Central memory CD4-positive, alpha-beta T cell (primary cell): ENCODE measurements around the gene DDX55.
A peak's percentile ranks its signal among the peaks of the same experiment; 100 is the strongest.
"Not testable (repeated sequence)": the region's sequence is repeated elsewhere in the genome, so short reads cannot be mapped to it uniquely, and the experiment has no call there.

Experiments
- DNase-seq: peaks from one replicate; pipeline ENCODE4 v3.0.0; 2022
- total RNA-seq, 3 experiments: gene quantifications; one replicate each; lab custom pipeline; 2026; lab: John Stamatoyannopoulos, UW

Gene DDX55, protein sequence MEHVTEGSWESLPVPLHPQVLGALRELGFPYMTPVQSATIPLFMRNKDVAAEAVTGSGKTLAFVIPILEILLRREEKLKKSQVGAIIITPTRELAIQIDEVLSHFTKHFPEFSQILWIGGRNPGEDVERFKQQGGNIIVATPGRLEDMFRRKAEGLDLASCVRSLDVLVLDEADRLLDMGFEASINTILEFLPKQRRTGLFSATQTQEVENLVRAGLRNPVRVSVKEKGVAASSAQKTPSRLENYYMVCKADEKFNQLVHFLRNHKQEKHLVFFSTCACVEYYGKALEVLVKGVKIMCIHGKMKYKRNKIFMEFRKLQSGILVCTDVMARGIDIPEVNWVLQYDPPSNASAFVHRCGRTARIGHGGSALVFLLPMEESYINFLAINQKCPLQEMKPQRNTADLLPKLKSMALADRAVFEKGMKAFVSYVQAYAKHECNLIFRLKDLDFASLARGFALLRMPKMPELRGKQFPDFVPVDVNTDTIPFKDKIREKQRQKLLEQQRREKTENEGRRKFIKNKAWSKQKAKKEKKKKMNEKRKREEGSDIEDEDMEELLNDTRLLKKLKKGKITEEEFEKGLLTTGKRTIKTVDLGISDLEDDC
- 56.0 to 111 (median 57.7) reads per million in 3 experiments for total RNA-seq

DNA sequence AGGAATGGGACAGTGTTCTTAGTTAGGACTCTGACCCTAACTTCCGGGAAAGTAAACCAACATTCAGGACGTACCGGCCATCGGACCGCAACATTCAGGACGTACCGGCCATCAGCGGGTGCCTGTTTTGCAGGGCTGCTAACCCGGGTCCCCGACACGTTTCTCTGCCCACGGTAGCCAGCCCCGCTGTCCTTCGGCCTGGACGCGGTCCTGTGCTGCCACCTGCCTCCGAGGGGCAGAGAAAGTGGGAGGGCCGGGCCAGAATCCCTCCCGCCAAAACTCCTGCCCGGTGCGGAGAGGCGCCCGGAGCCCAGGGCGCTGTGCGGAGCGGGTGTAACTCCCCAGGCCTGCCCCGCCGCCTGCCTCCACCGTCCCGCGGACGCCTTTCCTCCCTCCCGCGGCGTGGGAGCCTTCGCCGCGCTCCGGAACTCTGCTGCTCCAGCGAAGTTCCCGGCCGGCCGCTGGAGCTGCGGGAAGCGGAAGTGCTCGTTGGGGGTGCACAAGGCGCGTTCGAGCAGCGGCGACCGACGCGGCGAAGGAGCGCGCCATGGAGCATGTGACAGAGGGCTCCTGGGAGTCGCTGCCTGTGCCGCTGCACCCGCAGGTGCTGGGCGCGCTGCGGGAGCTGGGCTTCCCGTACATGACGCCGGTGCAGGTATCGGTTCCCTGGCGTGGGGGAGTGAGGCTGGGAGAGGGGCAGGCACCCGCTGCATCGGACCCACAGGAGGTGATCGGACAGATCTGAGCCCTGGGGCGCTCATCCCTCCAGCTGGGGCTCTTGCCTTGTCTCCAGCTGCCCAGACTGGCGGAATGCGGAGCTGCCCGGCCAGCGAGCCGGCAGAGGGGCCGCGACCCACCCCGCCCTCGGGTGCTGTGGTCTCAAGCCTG lies at the start of gene DDX55:
DDX55 (plus strand) TSS at position 498 of the 888 bp plus-strand sequence; CDS start at position 548, 50 bp downstream.
- DNase-seq, result peak; percentile 83

DNA sequence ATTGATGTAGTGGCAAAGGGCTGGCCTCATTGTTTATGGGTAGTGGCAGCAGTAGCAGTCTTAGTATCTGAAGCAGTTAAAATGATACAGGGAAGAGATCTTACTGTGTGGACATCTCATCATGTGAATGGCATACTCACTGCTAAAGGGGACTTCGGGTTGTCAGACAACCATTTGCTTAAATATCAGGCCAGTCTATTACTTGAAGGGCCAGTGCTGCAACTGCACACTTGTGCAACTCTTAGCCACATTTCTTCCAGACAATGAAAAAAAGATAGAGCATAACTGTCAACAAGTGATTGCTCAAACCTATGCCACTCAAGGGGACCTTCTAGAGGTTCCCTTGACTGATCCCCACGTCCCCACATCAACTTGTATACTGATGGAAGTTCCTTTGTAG lies 47.8 kb upstream of the DDX55 start:
- not testable (repeated sequence) for DNase-seq

DNA sequence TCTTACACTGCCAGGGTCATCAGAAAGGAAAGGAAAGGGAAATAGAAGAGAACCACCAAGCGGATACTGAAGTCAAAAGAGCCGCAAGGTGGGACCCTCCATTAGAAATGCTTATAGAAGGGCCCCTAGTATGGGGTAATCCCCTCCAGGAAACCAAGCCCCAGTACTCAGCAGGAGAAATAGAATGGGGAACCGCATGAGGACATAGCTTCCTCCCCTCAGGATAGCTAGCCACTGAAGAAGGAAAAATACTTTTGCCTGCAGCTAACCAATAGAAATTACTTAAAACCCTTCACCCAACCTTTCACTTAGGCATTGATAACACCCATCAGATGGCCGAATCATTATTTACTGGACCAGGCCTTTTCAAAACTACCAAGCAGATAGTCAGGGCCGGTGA lies 47.1 kb upstream of the DDX55 start:
- DNase-seq, result not testable (repeated sequence)

DNA sequence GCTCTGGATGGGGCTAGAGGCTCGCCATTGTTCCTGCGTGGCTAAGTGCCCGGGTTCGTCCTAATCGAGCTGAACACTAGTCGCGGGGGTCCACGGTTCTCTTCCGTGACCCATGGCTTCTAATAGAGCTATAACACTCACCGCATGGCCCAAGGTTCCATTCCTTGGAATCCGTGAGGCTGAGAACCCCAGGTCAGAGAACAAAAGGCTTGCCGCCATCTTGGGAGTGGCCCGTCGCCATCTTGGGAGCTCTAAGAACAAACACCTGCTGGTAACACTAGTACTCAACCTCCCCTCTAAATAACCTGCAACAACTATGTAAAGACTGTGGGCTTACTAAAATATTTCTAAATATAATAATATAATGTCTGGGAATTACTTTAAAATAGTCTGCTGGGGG lies 43.4 kb upstream of the DDX55 start:
- DNase-seq, result not testable (repeated sequence)

DNA sequence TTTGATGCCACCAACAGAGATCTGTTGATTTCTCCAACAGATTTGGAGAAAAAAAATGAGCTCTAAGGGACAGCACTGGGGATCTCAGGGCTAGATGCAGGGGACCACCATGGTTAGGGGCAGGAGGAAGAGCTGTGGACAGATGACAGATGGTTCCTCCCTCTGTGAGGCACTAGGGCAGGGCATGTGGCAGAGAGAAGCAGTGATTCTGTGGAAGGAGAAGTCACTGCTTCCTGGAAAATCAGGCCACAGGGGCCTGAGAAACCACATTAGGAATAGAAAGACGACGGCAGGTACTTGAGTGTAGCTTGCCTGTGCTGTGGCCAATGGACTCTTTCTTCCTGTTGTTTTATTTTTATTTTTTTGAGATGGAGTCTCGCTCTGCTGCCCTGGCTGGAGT lies 42.4 kb upstream of the DDX55 start:
- DNase-seq, result no peak

DNA sequence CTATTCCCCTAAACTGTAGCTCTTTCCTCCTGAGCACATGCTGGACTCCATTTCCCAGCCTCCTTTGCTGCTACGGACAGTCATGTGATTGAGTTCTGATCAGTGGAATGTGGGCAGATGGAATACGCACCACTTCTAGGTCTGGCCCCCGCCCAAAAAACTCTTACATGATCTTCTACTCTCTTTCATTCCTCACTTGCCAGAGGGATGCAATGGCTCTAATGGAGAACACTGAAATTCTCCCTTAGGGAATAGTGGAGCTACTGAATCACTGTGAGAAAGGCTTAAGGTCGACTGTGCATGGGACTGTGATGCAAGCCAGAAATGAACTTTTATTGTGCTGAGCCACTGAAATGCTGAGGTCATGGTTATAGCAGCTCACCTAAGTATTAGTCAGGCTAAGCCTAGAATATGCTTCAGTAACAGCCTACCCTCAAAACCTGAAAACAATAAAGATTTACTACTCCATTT lies 30.5 kb upstream of the DDX55 start:
- DNase-seq, result no peak

DNA sequence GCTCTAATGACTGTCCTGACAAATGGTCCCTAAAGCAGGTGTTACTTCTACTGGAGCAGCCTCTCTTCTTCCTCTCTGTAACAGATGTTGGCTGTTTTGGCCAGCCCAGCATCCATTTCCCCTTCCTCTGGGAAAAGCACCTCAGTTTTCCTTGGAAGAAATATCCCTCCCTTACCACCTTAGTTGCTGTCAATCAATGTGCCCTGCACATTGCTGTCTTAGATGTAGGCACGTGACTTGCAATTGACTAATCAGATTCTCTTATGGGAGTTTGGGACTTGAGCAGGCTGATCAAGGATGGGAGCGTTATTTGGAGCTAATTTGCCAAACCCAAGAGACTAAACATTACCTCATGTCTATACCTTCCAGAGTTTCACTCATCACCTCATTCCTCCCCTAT lies 29.5 kb upstream of the DDX55 start:
- DNase-seq, result no peak

DNA sequence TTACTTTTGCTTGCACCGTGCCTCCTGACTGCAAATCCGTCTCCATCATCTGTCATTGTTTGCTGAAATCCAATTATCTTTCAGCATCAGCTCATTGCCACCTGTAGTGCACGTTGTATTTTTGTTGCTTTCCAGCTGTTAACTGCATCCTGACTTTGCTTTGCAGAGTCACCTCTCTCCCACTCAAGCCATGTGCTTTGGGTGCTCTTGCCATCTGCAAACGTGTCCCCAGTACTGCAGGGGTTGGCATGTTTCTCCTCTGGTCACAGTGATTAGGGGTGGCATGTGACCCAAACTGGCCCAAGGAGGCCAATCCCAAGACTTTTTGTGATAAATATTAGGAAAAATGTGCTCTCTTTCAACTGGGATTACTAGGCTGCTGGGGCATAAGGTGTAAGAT lies 28.0 kb upstream of the DDX55 start:
- no peak for DNase-seq

DNA sequence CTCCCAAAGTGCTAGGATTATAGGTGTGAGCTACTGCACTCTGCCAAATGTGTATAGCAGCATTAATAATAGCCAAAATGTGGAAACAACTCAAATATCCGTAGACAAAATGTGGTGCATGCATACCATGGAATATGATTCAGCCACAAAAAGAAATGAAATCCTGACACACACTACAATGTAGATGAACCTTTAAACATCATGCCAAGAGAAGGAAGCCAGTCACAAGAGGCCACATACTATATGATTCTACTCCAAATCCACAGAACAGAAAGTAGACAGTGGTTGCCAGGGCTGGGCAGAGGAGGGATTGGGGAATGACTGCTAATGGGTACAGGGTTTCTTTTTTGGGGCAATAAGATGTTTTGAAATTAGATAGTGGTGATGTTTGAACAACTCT lies 25.3 kb upstream of the DDX55 start:
- DNase-seq, result no peak

DNA sequence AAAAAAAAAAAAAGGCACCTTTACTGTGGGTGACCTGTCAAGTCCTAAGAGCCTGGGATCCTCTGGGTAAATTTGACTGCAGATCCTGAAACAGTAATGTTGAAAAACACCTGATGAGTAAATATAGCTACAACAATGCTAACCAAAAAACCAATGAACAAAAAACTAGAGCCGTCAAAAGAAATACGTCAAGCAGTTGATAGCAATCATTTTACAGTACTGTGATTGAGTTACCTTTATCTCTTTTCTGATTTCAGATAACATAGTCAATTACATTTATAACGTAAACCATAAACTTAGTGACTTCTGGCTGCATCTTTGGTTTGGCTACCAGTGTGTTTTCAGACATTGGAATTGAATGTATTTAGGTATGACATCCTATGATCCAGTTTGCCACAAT lies 23.7 kb upstream of the DDX55 start:
- DNase-seq, result no peak

DNA sequence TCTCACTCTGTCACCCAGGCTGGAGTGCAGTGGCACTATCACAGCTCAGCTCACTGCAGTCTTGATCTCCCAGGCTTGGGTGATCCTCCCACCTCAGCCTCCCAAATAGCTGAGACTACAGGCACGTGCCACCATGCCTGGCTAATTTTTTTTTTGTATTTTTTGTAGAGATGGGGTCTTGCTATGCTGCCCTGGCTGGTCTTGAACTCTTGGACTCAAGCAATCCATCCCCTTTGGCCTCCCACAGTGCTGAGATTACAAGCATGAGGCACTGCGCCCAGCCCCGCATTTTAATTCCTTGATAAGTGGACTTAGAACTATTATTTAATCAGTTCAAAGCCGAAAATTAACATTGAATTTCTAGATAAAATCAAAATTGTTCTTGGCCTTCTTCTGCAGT lies 23.1 kb upstream of the DDX55 start:
- DNase-seq, result not testable (repeated sequence)

DNA sequence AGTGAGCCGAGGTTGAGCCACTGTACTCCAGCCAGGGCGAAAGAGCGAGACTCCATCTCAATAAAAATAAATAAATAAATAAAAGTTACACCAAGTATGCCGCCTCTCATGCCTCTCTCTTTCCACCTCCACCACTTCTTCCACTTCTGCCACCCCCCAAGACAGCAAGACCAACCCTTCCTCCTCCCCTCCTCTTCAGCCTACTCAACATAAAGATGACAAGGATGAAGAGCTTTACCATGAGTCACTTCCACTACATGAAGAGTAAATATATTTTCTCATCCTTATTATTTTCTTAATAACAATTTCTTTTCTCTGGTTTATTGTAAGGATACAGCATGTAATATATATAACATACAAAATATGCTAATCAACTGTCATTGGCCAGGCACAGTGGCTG lies 21.1 kb upstream of the DDX55 start:
- no peak for DNase-seq

DNA sequence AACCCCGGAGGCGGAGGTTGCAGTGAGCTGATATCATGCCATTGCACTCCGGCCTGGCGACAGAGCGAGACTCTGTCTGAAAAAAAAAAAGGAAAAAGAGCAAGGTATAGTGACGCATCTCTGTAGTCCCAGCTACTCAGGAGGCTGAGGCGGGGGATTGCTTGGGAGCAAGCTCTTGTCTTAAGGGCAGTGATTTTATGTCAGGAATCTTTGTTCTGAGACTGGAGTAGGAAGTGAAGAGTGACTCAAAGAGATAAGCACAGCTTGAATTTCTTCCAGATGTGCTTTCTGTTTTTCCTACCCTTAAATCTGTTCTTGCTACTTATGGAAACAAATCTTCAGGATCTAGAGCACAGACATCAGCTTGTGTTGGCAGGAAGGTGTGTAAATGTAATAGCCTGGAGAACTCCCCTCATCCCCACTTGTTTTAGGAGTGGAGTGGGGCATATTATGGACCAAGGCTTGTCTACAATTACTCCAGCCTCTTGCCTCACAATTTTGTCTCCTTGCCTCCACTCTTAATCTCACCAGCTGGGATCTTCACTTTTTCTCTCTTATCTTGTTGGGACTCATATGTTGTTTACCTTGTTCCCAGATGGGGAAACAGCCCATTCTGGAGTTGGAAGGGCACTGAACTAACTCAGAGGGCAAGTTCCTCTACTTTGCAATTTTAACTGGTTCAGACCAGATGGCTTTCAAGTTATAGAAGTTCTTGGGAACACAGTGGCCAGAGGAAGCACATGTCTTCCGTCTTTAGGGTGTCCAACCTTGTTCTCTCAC lies 10.0 kb upstream of the DDX55 start:
- no peak for DNase-seq

DNA sequence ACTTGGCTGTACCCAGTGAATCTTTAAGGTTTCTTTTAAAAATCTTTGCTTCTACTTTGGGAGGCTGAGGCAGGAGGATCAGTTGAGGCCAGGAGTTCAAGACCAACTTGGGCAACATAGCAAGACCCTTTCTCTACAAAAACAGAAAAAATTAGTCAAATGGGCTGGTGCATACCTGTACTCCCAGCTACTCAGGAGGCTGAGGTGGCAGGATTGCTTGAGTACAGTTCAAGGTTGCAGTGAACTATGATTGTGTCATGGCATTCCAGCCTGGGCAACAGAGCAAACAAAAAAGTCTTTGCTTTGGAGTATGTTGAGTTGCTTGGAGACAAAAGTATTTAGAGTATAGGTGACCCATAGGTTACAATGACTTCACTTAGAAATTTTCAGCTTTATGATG lies 6.2 kb upstream of the DDX55 start:
- no peak for DNase-seq

DNA sequence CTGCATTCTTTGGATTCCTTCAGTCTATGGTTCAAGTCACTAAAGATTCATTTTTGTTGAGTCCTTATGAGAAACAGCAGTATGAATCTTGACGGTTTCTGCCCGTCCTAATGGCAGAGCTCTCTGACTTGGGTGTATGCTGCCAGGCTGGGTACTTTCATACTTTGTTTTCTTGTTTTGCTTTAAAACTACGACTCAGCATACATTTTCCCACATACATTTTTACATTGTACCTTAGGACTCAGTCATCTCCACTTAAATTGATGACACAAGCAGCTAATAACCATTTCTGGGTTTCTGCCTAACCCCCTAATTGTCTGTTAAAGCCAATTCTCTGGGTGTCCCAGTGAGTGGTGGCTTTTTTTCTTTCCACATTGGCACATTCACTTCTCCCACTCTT lies 4.8 kb upstream of the DDX55 start:
- DNase-seq, result no peak

DNA sequence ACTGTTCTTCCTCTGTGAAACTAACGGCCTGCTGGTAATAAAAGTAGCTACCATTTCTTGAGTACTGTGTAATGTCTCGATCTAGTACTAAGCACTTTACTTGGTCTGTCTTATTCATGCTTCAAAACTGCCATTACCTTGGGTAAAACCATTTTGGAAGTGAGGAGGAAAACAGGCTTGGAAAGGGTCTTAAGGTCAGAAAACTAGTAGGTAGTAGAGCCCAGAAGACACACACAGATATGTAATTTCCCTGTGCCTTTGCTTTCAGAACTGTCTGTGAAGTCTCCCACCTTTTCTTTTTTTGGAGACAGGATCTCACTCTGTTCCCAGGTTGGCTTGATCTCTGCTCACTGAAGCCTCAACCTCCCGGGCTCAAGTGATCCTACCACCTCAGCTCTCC lies 3.4 kb upstream of the DDX55 start:
- DNase-seq, result no peak

DNA sequence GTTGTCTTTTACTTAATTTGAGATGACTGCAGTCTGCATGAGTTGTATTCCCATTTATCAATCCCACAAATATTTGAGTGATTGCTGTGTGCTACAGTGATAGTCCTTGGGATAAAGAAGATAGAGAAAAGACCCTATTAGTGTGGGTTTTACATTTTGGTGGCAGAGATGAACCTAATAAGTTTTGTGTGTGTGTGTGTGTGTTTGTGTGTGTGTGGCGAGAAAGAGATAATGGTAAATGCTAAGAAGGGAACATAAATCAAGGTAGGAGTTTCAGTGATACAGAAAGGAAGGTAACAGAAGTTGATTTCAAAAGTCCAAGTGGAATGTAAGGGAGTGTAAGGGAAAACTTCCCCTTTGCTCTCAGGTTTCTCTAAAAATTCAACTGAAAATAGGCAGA lies 2.6 kb upstream of the DDX55 start:
- DNase-seq, result no peak

DNA sequence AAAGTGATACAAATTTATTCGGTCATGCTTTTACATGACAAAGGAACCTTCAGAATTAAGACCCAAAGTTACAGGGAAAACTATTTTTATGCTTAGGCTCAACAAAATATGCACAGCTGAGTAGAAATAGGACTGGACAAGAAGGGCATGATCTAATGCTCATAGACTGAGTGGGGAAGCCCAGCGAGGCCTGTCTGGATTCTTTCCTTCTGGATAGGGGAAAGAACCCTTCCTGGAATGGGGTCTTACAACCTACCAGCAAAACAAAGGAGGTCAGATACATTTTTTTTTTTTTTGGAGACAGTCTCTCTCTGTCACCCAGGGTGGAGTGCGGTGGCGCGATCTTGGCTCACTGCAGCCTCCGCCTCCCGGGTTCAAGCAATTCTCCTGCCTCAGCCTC lies 2.2 kb upstream of the DDX55 start:
- DNase-seq, result no peak

DNA sequence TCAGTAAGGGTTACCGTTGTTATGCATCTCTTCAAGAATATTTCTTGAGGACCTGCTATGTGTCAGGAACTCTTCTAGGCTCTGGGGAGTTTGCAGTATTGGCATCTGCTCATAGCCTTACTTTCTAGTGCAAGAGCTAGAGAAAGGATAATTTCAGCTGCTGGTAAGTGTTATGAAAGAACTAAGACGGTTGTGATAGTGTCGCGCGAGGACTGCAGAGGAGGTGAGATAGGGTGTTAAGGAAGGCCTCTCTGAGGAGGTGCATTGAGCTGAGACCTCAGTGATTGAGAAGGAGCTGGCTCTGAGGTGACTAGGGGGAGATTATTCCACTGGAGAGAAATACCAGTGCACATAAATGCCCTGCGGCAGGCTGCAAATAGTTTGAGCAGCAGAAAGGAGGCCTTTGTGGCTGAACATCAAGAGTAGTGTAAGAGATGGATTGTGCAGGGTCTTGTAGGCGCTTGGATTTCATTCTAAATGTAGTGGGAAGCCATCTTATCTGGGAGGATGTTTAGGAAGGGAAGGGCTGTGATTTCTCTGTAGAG lies 824 bp downstream of the DDX55 start:
- DNase-seq, result no peak

DNA sequence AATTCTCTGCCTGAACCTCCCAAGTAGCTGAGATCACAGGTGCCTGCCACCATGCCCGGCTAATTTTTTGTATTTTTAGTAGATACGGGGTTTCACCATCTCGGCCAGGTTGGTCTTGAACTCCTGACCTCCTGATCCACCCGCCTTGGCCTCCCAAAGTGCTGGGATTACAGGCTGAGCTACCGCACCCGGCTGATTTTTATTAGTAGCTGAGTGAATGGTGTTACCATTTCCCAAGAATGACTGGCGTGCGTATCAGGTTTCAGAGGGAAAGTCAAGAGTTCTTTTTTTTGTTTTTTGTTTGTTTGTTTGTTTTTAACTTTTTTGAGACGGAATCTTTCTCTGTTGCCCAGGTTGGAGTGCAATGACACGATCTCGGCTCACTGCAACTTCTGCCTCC lies 1.6 kb downstream of the DDX55 start:
- DNase-seq, result not testable (repeated sequence)

DNA sequence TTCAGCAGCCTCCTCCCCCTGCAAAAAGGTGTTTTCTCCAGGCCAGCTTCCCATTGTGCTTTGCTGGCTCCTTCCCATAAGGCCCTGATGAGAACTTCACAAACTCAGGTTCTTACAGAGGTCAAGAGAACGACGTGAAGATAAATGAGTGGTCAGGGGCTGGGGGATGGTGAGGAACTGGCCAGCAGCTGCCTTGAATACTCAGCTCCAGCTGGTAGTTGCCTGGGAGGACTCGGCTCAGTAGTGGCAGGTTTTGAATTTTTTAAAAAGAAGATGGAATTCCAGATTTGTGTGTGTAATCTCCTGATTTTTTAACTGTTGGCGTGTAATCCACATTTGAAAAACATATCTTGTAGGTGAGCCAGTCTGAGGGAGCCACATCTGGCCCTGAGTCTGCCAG lies 5.9 kb downstream of the DDX55 start:
- DNase-seq, result no peak

DNA sequence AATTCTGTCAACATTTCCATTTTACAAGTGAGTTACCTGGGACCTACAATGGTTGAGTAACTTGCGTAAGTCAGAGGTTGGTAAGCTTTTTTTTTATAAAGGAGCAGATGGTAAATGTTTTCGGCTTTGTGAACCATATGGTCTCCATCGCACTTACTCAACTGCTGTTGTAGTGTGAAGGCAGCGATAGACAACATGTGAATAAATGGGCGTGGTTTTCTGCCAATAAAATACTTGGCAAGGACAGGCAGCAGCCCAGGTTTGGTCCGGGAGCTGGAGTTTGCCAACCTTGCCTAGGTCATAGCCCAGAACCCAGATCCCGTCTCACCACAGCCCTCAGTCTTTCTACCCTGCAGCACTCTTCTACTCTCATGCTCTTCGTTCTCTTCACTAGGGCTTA lies 6.3 kb downstream of the DDX55 start:
- no peak for DNase-seq
